GM12892 (cell line): ENCODE results near the gene ABL1.

Source experiments
- DNase-seq: peaks from one replicate; pipeline ENCODE4 v3.0.0; 2011; ENCODE audit not compliant: insufficient read length
- FAIRE-seq: peaks from 2 replicates; lab custom pipeline; 2011; peaks lifted over from hg19 to GRCh38; lab: Jason Lieb, UNC
- POLR2A ChIP-seq: IDR thresholded peaks from 2 replicates; pipeline ENCODE4 v1.6.1; 2011; ENCODE audit warnings: low read depth, low read length, control low read depth
- POLR2AphosphoS5 ChIP-seq: IDR thresholded peaks from 2 replicates; pipeline ENCODE4 v1.6.1; 2011; ENCODE audit warnings: low read depth, low read length, control low read depth
- TAF1 ChIP-seq: IDR thresholded peaks from 2 replicates; pipeline ENCODE4 v1.6.1; 2011; ENCODE audit warnings: low read depth, mild to moderate bottlenecking, control low read depth, low read length, borderline replicate concordance

The ABL1 gene

DNA sequence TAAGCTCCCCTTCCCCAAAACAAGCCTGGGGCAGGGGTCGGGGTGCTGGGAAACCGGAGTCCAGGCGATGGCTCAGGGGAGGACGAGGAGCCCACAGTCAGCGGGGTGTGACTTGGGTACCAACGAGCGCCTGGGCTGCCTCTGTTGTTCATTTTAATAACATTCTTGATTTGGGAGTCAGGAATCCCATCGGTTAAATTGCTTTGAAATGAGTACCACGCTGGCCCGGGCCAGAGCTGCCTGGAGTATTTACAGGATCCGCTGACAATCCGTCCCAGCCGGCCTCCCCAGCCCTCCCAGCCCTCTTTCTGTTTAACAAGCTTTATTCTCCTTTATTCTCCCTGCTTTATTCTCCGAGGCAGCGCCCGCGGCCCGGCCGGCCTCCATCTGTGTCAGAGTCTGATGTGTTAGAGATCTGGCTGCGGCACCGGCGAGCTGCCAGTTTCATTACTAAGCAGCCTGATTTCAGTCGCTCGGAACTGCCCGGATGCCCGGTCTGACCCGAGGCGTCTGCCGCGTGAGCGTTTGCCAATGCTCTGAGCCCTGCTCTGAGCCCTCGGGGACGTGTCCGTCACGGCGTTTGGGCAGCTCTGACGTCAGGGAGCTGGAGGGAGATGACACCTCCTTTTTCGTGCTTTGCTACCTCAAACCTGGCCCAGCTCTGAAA lies 78.0 kb downstream of the ABL1 start:
- DNase-seq (no peak), FAIRE-seq (no peak)
- TF ChIP-seq POLR2A, result no peak
- no peak for TF ChIP-seq TAF1

DNA sequence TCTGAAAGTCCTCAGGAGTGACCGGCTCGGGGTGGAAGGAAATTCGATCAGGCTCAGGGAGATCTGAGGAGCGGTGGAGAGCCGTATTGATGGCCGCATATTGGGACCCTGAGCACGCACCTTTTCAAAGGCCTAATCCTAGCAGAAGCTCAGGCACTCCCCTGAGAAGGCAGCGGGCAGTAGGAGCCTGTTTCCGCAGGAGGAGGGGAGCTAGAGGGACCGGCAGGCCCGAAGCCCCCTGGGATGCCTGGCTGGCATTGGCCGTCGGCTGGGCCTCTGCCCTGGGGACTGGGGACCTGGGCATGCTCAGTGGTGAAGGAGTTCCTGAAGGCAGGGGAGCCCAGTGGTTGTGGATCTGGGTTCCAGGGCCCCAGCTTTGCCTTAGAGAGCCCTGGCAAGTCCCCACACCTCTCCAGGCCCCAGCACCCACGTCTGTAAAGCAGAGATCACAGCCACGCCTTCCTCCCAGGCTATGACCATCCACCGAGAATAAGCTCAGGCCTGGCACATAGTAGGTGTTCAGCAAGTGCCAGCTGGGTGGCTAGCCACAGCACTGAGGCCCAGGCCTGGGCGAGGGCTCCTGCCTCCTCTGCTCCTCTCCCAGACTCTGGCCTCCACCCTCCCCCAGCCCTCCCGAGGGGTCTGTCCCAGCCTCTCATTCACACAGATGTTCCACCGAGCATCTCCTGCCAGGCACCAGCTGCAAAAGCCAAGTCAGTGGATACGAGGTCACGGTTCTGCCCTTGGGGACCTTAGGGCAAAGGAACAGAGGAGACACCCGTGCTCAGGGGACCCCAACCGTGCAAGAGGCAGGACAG lies 78.8 kb downstream of the ABL1 start:
- no peak for TF ChIP-seq POLR2AphosphoS5
- TF ChIP-seq TAF1, result no peak
- TF ChIP-seq POLR2A, result no peak
- no peak for DNase-seq
- FAIRE-seq, result no peak

DNA sequence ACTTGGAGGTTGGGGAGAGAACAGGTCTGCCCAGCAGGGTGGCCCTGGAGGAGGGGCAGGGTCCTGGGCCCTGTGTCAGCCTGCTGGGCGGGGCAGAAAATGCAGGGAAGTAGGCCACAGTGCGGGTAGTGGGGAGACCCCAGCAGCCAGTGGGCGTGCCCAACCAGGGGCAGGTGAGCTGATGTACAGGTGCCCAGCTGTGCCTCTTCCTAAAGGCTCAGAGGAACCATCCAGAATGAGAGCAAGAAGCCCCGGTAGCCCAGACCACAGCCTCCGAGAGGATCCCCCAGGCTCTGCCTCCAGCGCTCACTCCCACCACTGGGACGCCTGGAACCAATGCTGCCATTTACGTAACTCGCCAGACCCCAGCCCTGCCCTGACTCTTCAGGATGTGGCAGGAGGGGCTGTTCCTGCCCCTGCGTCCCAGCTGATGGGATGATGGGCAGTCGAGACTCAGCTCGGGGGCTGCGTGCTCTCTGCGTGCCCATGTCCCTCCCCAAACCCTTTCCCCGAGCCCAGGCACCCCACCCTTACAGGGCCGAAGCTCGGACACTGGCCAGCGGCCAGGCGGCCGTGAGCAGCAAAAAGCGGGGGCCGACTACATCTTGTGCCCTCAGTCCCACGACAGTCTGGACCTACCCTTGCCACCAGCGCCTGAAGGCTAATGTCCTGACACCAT lies 79.5 kb downstream of the ABL1 start:
- DNase-seq (no peak), FAIRE-seq (no peak)
- TF ChIP-seq POLR2AphosphoS5 (no peak), POLR2A (no peak), TAF1 (no peak)

DNA sequence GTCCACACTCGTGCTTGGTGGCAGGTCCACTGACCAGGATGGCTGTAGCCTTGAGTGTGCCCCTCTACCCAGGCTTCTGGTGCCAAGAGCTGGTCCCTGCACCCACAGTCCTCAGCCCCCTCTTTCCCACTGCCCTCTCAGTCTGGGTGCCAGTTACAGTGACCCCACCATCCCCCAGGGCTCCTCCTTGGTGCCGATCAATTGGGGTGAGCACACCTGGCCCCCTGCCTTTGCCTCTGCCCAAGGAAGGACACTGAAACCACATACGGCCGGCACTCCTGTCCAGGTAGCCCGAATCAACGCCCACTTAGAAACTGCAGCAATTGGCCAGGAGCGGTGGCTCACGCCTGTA lies 80.0 kb downstream of the ABL1 start:
- DNase-seq, result no peak
- no peak for FAIRE-seq
- TF ChIP-seq POLR2AphosphoS5, result no peak
- no peak for TF ChIP-seq TAF1
- TF ChIP-seq POLR2A, result no peak

DNA sequence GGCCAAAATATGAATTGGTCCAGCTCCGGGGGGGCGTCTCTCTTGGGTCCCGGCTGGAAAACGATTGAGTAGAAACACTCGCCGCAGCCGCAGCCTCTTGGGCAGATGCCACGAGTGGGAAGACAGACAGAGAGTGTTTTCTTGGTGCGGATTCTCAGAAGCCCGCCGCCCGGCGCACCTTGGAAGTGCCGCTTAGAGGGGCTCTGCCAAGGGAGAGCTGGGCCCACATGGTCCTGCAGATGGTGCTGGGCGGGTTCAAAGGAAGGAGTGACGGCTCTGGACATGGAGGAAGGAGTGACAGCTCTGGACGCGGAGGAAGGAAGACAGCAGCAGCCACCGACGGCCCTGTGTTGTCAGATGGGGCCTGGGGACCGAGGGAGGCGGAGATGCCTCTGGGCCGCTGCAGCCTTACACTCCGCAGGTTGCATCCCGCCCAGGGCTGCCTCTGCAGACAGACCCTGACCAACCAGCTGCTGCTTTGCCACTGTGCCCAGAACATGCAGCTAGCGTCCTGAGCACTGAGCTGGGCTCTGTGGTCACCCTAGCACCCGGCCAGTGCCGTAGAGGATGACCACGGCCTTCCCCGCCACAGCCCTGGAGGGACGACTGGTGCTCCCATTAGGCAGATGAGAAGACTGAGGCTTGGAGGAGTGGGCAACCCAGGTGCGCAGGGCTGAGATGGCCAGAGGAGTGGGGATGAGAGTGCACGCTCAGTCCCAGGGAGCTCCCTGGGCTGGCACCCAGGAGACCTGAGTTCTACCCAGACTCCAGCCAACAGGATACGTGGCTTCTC lies 82.3 kb downstream of the ABL1 start:
- no peak for FAIRE-seq
- no peak for TF ChIP-seq POLR2AphosphoS5
- TF ChIP-seq POLR2A, result no peak
- no peak for TF ChIP-seq TAF1
- DNase-seq, result no peak

- no peak for TF ChIP-seq POLR2A
- no peak for TF ChIP-seq POLR2AphosphoS5
- FAIRE-seq (no peak), DNase-seq (no peak)
Measured at GRCh38 chr9:130918101-130918825, 83.2 kb downstream of the ABL1 start.

GRCh38 chr9:130918826-130919558 lies 83.9 kb downstream of the ABL1 start:
- no peak for TF ChIP-seq TAF1
- no peak for TF ChIP-seq POLR2AphosphoS5
- no peak for TF ChIP-seq POLR2A
- FAIRE-seq (no peak), DNase-seq (no peak)

GRCh38 chr9:130919559-130920145 lies 84.6 kb downstream of the ABL1 start:
- DNase-seq (no peak), FAIRE-seq (no peak)
- TF ChIP-seq POLR2AphosphoS5 (no peak), TAF1 (no peak), POLR2A (no peak)

DNA sequence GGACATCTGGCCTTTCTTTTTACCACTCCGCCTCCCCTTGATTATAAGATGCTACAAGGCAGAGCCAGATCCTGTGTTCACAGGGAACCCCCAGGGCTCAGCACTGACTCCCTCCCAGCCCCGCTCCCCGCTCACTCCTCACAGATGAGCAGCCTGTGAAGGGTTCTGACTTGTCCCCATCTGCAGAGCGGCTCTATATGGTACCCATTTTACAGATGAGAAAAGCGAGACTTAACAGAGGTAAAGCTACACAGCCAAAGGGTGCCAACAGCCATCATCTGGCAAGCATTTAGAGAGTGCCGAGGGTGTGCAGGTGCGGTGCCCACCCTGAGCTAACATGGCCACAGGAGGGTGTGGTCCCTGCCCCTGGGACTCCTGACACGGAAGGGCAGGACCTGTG lies 85.2 kb downstream of the ABL1 start:
- FAIRE-seq, result no peak
- no peak for DNase-seq
- TF ChIP-seq POLR2AphosphoS5, result no peak
- TF ChIP-seq TAF1, result no peak
- TF ChIP-seq POLR2A, result no peak

- no peak for FAIRE-seq
- TF ChIP-seq POLR2A, result no peak
- TF ChIP-seq TAF1, result no peak
- TF ChIP-seq POLR2AphosphoS5, result no peak
- DNase-seq, result no peak
Measured at GRCh38 chr9:130920762-130921299, 85.8 kb downstream of the ABL1 start.
